Natural killer cell (primary cell): Measurements from ENCODE around the gene SMS. TPM values are rescaled to one million over a fixed set of nuclear protein-coding genes. Genes with fewer than 3 reads are reported as not detected.

Source experiments
- ATAC-seq, 3 donors: fragments of 150-1000 bp in 2 of 3; fragments of 200-7000 bp in 1 of 3; cut with Tn5 transposase; 1 replicate in 1 of 3; 2 replicates in 2 of 3; pipeline ENCODE4 v1.10.0; 2021; ENCODE audit warnings: mild to moderate bottlenecking in 2 of 3, moderate library complexity in 2 of 3
- DNase-seq, 2 donors: peaks; one replicate each; pipeline versions ENCODE4 v3.0.0 to v3.0.0-alpha.2; 2013 to 2021; ENCODE audit warnings: mixed read lengths in 1 of 2
- H3K27ac ChIP-seq: one replicate; pipeline ENCODE4 v1.5.1; 2013; ENCODE audit warnings: mild to moderate bottlenecking, low read length
- H3K27me3 ChIP-seq: one replicate; pipeline ENCODE4 v1.6.1; 2013; ENCODE audit warnings: low read length; ENCODE audit not compliant: control insufficient read depth, insufficient read depth
- H3K36me3 ChIP-seq: one replicate; pipeline ENCODE4 v1.6.1; 2013; ENCODE audit warnings: low read length; ENCODE audit not compliant: control insufficient read depth, insufficient read depth
- H3K4me1 ChIP-seq: one replicate; pipeline ENCODE4 v1.6.1; 2013; ENCODE audit warnings: low read length; ENCODE audit not compliant: control insufficient read depth, insufficient read depth
- H3K4me3 ChIP-seq: one replicate; pipeline ENCODE4 v1.5.1; 2013; ENCODE audit warnings: low read length
- H3K9me3 ChIP-seq: one replicate; pipeline ENCODE4 v1.6.1; 2013; ENCODE audit warnings: low read length; ENCODE audit not compliant: control insufficient read depth, insufficient read depth
- H3K27ac Mint-ChIP-seq, 2 donors: one replicate each; pipeline ENCODE4 v1.8.0; 2022; ENCODE audit warnings: mild to moderate bottlenecking in 2 of 2, mixed read lengths in 2 of 2, moderate library complexity in 1 of 2
- H3K27me3 Mint-ChIP-seq, 2 donors: one replicate each; pipeline ENCODE4 v1.8.0; 2022; ENCODE audit warnings: low read depth in 2 of 2, mixed read lengths in 2 of 2
- H3K36me3 Mint-ChIP-seq: one replicate; pipeline ENCODE4 v1.8.0; 2022; ENCODE audit warnings: mixed read lengths
- H3K4me1 Mint-ChIP-seq, 2 donors: one replicate each; pipeline ENCODE4 v1.8.0; 2022; ENCODE audit warnings: mixed read lengths in 2 of 2
- H3K4me3 Mint-ChIP-seq: one replicate; pipeline ENCODE4 v1.8.0; 2022; ENCODE audit warnings: mild to moderate bottlenecking, moderate library complexity, mixed read lengths
- H3K9me3 Mint-ChIP-seq, 2 donors: one replicate each; pipeline ENCODE4 v1.8.0; 2022; ENCODE audit warnings: mixed read lengths in 2 of 2
- CTCF ChIP-seq: fragments of 200-600 bp; IDR thresholded peaks from one replicate; pipeline ENCODE4 v1.8.0; 2022; ENCODE audit warnings: antibody characterized with exemption
- WGBS: methylation state at CpG from one replicate; pipeline ENCODE4 v1.1.7; 2013; ENCODE audit warnings: missing lambda C conversion rate; ENCODE audit not compliant: insufficient coverage; 5-methylcytosine and 5-hydroxymethylcytosine counted together
- intact Hi-C: fragments of 100-400 bp; cut with micrococcal nuclease; formaldehyde crosslinking; loops from one replicate; pipeline ENCODE4 v1.14.2; 2022
- total RNA-seq, 4 donors: library from RNA; stranded (reverse); fragments of 120-200 nt in 1 of 4; gene quantifications; one replicate each; pipeline versions ENCODE4 v1.2.3 to v1.2.4, GENCODE V29; 2013 to 2022

SMS gene
- total RNA-seq, 3 donors from 2014 or later (not counting 1 experiment from before 2014, with no cell fraction given) = 14.9 to 19.4 (median 18.6) TPM

DNA sequence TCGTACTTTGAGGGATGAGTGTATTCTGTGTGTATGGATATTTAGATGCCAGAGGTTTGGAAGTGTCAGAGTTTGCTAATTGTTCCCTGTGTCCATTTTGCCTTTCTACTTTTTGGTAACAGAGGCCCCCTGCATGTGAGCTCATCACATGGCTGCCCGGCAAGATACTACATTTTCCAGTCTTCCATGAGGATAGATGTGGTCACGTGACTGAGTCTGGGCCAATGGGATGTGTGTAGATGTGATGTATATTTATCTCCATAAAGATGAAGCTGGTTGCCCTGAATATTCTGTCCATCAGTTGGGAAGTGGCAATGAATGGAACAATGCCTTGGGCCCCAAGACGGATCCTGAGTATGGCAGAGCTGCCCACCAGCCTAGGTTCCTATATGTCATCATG lies 29.0 kb upstream of the SMS start:
- Histone ChIP-seq H3K27me3 (no peaks in the 10 kb centered on the region), H3K4me1 (no peaks in the 10 kb centered on the region), H3K4me3 (no peak overlapping the region), H3K27ac (no peak overlapping the region), H3K36me3 (no peaks in the 10 kb centered on the region), H3K9me3 (no peaks in the 10 kb centered on the region)
- H3K27me3 Mint-ChIP-seq = no peaks in the 10 kb centered on the region
- H3K9me3 Mint-ChIP-seq = no peaks in the 10 kb centered on the region
- no peak for TF ChIP-seq CTCF
- H3K4me1 Mint-ChIP-seq = no peaks in the 10 kb centered on the region
- DNase-seq (no peak), ATAC-seq (no peak)
- no peaks in the 10 kb centered on the region for H3K36me3 Mint-ChIP-seq
- intact Hi-C loops = no loop called here
- no peak overlapping the region for H3K27ac Mint-ChIP-seq
- H3K4me3 Mint-ChIP-seq = no peak overlapping the region
- WGBS = 98% methylated on average over 4 of the region's 4 CpGs

DNA sequence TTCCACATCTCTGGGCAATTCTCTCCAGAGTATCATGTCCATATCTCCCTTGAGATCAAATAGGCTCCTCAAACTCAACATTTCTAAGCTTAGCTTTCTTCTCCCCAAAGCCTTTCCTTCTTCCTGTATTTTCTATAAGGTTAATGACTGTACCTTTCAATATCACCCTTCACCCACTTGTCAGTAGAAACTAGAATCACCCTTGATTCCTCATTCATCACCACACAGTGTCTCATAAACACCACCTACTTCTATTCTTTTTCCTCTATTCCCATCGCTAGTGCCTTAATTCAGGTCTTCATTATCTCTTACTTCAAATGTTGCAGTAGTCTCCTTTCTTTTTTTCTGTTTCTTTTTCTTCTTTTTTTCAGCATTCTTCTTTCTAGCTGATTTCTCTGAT lies 28.3 kb upstream of the SMS start:
- TF ChIP-seq CTCF = no peak
- Mint-ChIP-seq H3K4me1 (no peaks in the 10 kb centered on the region), H3K27me3 (no peaks in the 10 kb centered on the region), H3K36me3 (no peaks in the 10 kb centered on the region), H3K4me3 (no peak overlapping the region), H3K9me3 (no peaks in the 10 kb centered on the region), H3K27ac (no peak overlapping the region)
- Histone ChIP-seq H3K27me3 (no peaks in the 10 kb centered on the region), H3K36me3 (no peaks in the 10 kb centered on the region), H3K9me3 (no peaks in the 10 kb centered on the region), H3K27ac (no peak overlapping the region), H3K4me3 (no peak overlapping the region), H3K4me1 (no peaks in the 10 kb centered on the region)
- ATAC-seq (no peak), DNase-seq (no peak)
- 93% methylated on average over 1 of the region's 1 CpG for WGBS
- intact Hi-C loops = no loop called here

GRCh38 chrX:21912989-21913388 lies 27.5 kb upstream of the SMS start:
- H3K4me1 Mint-ChIP-seq = no peaks in the 10 kb centered on the region

More at GRCh38 chrX:21912989-21913388, 27.5 kb upstream of the SMS start:
- no peak for TF ChIP-seq CTCF
- H3K27ac ChIP-seq = no peak overlapping the region
- DNase-seq = no peak
- no peaks in the 10 kb centered on the region for H3K9me3 ChIP-seq
- H3K4me3 Mint-ChIP-seq = no peak overlapping the region
- H3K27me3 ChIP-seq = no peaks in the 10 kb centered on the region
- H3K27ac Mint-ChIP-seq = no peak overlapping the region
- no peaks in the 10 kb centered on the region for H3K9me3 Mint-ChIP-seq
- H3K4me3 ChIP-seq = no peak overlapping the region
- H3K36me3 Mint-ChIP-seq = no peaks in the 10 kb centered on the region
- H3K36me3 ChIP-seq = no peaks in the 10 kb centered on the region
- ATAC-seq = no peak
- intact Hi-C loops = no loop called here
- no peaks in the 10 kb centered on the region for H3K27me3 Mint-ChIP-seq
- WGBS = 93% methylated on average over 4 of the region's 4 CpGs
- H3K4me1 ChIP-seq = no peaks in the 10 kb centered on the region
